ENCODE measurements around the gene CAPN1. TPM values are rescaled to one million over a fixed set of nuclear protein-coding genes. Genes with fewer than 3 reads are reported as not detected.

Gene CAPN1
- polyA plus RNA-seq, 1 donor from 2014 or later: 102 TPM

- peaks cover 4% of the 10 kb centered on the region for H3K27me3 ChIP-seq (ENCODE audit: insufficient read depth, low read depth, low read length)
- H3K79me2 ChIP-seq (replicated peaks; ENCODE audit: insufficient read depth, low read length): no peaks in the 10 kb centered on the region
- H3K27ac ChIP-seq (ENCODE audit: low read length): no peak overlapping the region
- no peak overlapping the region for H3K4me3 ChIP-seq (ENCODE audit: low read length)
- H3K9me3 ChIP-seq (ENCODE audit: low read length): no peaks in the 10 kb centered on the region
- no peaks in the 10 kb centered on the region for H4K20me1 ChIP-seq (ENCODE audit: insufficient read depth)
- no peaks in the 10 kb centered on the region for H3F3A ChIP-seq (ENCODE audit: insufficient read depth, low read length, poor library complexity, severe bottlenecking)
- TF ChIP-seq RAD21 (conservative IDR thresholded peaks at IDR 0.05) (no peak), POLR2AphosphoS5 (IDR thresholded peaks at IDR 0.05) (no peak), SMC3 (conservative IDR thresholded peaks at IDR 0.05; ENCODE audit: poor library complexity) (no peak), TAF1 (IDR thresholded peaks at IDR 0.05; ENCODE audit: low read depth) (no peak), EP300 (conservative IDR thresholded peaks at IDR 0.05; ENCODE audit: poor library complexity, severe bottlenecking) (no peak), EZH2 (IDR thresholded peaks at IDR 0.05; ENCODE audit: borderline replicate concordance, insufficient read depth, low read length, poor library complexity, severe bottlenecking) (no peak), REST (IDR thresholded peaks at IDR 0.05; ENCODE audit: borderline replicate concordance) (no peak), MXI1 (conservative IDR thresholded peaks at IDR 0.05; ENCODE audit: poor library complexity, severe bottlenecking) (no peak)
- TF ChIP-seq, protein P1, sequence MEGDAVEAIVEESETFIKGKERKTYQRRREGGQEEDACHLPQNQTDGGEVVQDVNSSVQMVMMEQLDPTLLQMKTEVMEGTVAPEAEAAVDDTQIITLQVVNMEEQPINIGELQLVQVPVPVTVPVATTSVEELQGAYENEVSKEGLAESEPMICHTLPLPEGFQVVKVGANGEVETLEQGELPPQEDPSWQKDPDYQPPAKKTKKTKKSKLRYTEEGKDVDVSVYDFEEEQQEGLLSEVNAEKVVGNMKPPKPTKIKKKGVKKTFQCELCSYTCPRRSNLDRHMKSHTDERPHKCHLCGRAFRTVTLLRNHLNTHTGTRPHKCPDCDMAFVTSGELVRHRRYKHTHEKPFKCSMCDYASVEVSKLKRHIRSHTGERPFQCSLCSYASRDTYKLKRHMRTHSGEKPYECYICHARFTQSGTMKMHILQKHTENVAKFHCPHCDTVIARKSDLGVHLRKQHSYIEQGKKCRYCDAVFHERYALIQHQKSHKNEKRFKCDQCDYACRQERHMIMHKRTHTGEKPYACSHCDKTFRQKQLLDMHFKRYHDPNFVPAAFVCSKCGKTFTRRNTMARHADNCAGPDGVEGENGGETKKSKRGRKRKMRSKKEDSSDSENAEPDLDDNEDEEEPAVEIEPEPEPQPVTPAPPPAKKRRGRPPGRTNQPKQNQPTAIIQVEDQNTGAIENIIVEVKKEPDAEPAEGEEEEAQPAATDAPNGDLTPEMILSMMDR (IDR thresholded peaks at IDR 0.05; ENCODE audit: poor library complexity, severe bottlenecking): no peak
- no peaks in the 10 kb centered on the region for H3K9me2 ChIP-seq (ENCODE audit: insufficient read depth, low read length)
- no peaks in the 10 kb centered on the region for H3K36me3 ChIP-seq (ENCODE audit: insufficient read depth, low read length)
- H3K4me2 ChIP-seq (ENCODE audit: low read length): no peak overlapping the region
- H3K9ac ChIP-seq (ENCODE audit: low read length): no peak overlapping the region
- no peak overlapping the region for H2AFZ ChIP-seq (ENCODE audit: low read depth, low read length)
Measured at GRCh38 chr11:65224930-65225278, 43.2 kb downstream of the CAPN1 start.

GRCh38 chr11:65225279-65226102, 43.8 kb downstream of the CAPN1 start:
- Histone ChIP-seq H3K4me2 (ENCODE audit: low read length) (no peak overlapping the region), H3K9ac (ENCODE audit: low read length) (no peak overlapping the region), H3K36me3 (ENCODE audit: insufficient read depth, low read length) (no peaks in the 10 kb centered on the region), H3F3A (ENCODE audit: insufficient read depth, low read length, poor library complexity, severe bottlenecking) (no peaks in the 10 kb centered on the region), H2AFZ (ENCODE audit: low read depth, low read length) (no peak overlapping the region), H3K9me3 (ENCODE audit: low read length) (no peaks in the 10 kb centered on the region), H4K20me1 (ENCODE audit: insufficient read depth) (no peaks in the 10 kb centered on the region), H3K79me2 (replicated peaks; ENCODE audit: insufficient read depth, low read length) (no peaks in the 10 kb centered on the region), H3K27ac (ENCODE audit: low read length) (no peak overlapping the region), H3K27me3 (ENCODE audit: insufficient read depth, low read depth, low read length) (peaks cover 4% of the 10 kb centered on the region), H3K4me3 (ENCODE audit: low read length) (no peak overlapping the region), H3K9me2 (ENCODE audit: insufficient read depth, low read length) (no peaks in the 10 kb centered on the region)
- TF ChIP-seq, protein P1 (IDR thresholded peaks at IDR 0.05; ENCODE audit: poor library complexity, severe bottlenecking): peak; percentile 14
- no peak for TF ChIP-seq RAD21 (conservative IDR thresholded peaks at IDR 0.05)
